K562 (cell line): Measurements from ENCODE around the gene SGCB.

ENCODE experiments used
- ATF2 ChIP-seq: sonication (generic); formaldehyde crosslinking; IDR thresholded peaks from 2 replicates; pipeline ENCODE4 v1.8.1; 2022; ENCODE audit warnings: missing genetic modification reagents
- EZH2 ChIP-seq: IDR thresholded peaks from 2 replicates; pipeline ENCODE4 v1.6.1; 2012; ENCODE audit warnings: low read depth, mild to moderate bottlenecking, inconsistent platforms, low read length, borderline replicate concordance
- HDAC1 ChIP-seq, 2 experiments: fragments of 450-650 bp; IDR thresholded peaks; 2 replicates each; pipeline ENCODE4 v1.6.1; 2016 to 2017; ENCODE audit warnings: inconsistent platforms in 1 of 2, mild to moderate bottlenecking in 1 of 2, moderate library complexity in 1 of 2
- HMGN3 ChIP-seq: IDR thresholded peaks from 2 replicates; pipeline ENCODE4 v1.6.1; 2011; ENCODE audit warnings: borderline replicate concordance, low read depth, mild to moderate bottlenecking, mixed read lengths, low read length; ENCODE audit not compliant: insufficient read length; ENCODE audit errors: extremely low read depth
- LEF1 ChIP-seq: fragments of 450-650 bp; IDR thresholded peaks from 2 replicates; pipeline ENCODE4 v1.6.1; 2016; ENCODE audit warnings: mild to moderate bottlenecking
- NCOA1 ChIP-seq: fragments of 450-650 bp; IDR thresholded peaks from 2 replicates; pipeline ENCODE4 v1.6.1; 2016; ENCODE audit warnings: low read depth
- POLR2A ChIP-seq: fragments of 450-650 bp; conservative IDR thresholded peaks from 2 replicates; pipeline ENCODE4 v1.6.1; 2016
- PREB ChIP-seq: sonication (generic); formaldehyde crosslinking; IDR thresholded peaks from 2 replicates; pipeline ENCODE4 v1.8.1; 2023; ENCODE audit warnings: mild to moderate bottlenecking, missing genetic modification reagents
- XRCC5 ChIP-seq: fragments of 200-400 bp; formaldehyde crosslinking; IDR thresholded peaks from 2 replicates; pipeline ENCODE4 v1.6.1; 2017; ENCODE audit warnings: low read depth, mild to moderate bottlenecking, low read length
- TF ChIP-seq, protein P1 (sequence below): fragments of 200-600 bp; sonication (generic); IDR thresholded peaks from one replicate; pipeline ENCODE4 v1.6.1; 2012; ENCODE audit warnings: mild to moderate bottlenecking, low read depth, low read length, inconsistent platforms
- TF ChIP-seq, protein P2 (sequence below): sonication (generic); formaldehyde crosslinking; IDR thresholded peaks from 2 replicates; pipeline ENCODE4 v1.8.0; 2022; ENCODE audit warnings: mild to moderate bottlenecking, low read depth, missing genetic modification reagents
- TF ChIP-seq, protein P3 (sequence below), 3 experiments: IDR thresholded peaks in 2 of 3; conservative IDR thresholded peaks in 1 of 3; 2 replicates each; pipeline ENCODE4 v1.5.1; 2011 to 2012; ENCODE audit warnings: low read length in 3 of 3, mild to moderate bottlenecking in 3 of 3, control low read depth in 2 of 3, improper control_type of control experiment in 1 of 3, inconsistent platforms in 1 of 3, low read depth in 1 of 3, mixed read lengths in 1 of 3, moderate library complexity in 1 of 3; ENCODE audit not compliant: insufficient read depth in 2 of 3

GRCh38 chr4:52036886-52037530, 1.1 kb downstream of the SGCB start:
- TF ChIP-seq ATF2 (CRISPR knock-in tag) (no peak), XRCC5 (no peak), LEF1 (no peak), NCOA1 (no peak), HDAC1 (IDR thresholded peaks at IDR 0.05) (no peak), POLR2A (no peak), EZH2 (no peak), HMGN3 (no peak), PREB (CRISPR knock-in tag) (no peak)
- TF ChIP-seq, protein P1, sequence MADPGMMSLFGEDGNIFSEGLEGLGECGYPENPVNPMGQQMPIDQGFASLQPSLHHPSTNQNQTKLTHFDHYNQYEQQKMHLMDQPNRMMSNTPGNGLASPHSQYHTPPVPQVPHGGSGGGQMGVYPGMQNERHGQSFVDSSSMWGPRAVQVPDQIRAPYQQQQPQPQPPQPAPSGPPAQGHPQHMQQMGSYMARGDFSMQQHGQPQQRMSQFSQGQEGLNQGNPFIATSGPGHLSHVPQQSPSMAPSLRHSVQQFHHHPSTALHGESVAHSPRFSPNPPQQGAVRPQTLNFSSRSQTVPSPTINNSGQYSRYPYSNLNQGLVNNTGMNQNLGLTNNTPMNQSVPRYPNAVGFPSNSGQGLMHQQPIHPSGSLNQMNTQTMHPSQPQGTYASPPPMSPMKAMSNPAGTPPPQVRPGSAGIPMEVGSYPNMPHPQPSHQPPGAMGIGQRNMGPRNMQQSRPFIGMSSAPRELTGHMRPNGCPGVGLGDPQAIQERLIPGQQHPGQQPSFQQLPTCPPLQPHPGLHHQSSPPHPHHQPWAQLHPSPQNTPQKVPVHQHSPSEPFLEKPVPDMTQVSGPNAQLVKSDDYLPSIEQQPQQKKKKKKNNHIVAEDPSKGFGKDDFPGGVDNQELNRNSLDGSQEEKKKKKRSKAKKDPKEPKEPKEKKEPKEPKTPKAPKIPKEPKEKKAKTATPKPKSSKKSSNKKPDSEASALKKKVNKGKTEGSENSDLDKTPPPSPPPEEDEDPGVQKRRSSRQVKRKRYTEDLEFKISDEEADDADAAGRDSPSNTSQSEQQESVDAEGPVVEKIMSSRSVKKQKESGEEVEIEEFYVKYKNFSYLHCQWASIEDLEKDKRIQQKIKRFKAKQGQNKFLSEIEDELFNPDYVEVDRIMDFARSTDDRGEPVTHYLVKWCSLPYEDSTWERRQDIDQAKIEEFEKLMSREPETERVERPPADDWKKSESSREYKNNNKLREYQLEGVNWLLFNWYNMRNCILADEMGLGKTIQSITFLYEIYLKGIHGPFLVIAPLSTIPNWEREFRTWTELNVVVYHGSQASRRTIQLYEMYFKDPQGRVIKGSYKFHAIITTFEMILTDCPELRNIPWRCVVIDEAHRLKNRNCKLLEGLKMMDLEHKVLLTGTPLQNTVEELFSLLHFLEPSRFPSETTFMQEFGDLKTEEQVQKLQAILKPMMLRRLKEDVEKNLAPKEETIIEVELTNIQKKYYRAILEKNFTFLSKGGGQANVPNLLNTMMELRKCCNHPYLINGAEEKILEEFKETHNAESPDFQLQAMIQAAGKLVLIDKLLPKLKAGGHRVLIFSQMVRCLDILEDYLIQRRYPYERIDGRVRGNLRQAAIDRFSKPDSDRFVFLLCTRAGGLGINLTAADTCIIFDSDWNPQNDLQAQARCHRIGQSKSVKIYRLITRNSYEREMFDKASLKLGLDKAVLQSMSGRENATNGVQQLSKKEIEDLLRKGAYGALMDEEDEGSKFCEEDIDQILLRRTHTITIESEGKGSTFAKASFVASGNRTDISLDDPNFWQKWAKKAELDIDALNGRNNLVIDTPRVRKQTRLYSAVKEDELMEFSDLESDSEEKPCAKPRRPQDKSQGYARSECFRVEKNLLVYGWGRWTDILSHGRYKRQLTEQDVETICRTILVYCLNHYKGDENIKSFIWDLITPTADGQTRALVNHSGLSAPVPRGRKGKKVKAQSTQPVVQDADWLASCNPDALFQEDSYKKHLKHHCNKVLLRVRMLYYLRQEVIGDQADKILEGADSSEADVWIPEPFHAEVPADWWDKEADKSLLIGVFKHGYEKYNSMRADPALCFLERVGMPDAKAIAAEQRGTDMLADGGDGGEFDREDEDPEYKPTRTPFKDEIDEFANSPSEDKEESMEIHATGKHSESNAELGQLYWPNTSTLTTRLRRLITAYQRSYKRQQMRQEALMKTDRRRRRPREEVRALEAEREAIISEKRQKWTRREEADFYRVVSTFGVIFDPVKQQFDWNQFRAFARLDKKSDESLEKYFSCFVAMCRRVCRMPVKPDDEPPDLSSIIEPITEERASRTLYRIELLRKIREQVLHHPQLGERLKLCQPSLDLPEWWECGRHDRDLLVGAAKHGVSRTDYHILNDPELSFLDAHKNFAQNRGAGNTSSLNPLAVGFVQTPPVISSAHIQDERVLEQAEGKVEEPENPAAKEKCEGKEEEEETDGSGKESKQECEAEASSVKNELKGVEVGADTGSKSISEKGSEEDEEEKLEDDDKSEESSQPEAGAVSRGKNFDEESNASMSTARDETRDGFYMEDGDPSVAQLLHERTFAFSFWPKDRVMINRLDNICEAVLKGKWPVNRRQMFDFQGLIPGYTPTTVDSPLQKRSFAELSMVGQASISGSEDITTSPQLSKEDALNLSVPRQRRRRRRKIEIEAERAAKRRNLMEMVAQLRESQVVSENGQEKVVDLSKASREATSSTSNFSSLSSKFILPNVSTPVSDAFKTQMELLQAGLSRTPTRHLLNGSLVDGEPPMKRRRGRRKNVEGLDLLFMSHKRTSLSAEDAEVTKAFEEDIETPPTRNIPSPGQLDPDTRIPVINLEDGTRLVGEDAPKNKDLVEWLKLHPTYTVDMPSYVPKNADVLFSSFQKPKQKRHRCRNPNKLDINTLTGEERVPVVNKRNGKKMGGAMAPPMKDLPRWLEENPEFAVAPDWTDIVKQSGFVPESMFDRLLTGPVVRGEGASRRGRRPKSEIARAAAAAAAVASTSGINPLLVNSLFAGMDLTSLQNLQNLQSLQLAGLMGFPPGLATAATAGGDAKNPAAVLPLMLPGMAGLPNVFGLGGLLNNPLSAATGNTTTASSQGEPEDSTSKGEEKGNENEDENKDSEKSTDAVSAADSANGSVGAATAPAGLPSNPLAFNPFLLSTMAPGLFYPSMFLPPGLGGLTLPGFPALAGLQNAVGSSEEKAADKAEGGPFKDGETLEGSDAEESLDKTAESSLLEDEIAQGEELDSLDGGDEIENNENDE = no peak
- TF ChIP-seq, protein P2, sequence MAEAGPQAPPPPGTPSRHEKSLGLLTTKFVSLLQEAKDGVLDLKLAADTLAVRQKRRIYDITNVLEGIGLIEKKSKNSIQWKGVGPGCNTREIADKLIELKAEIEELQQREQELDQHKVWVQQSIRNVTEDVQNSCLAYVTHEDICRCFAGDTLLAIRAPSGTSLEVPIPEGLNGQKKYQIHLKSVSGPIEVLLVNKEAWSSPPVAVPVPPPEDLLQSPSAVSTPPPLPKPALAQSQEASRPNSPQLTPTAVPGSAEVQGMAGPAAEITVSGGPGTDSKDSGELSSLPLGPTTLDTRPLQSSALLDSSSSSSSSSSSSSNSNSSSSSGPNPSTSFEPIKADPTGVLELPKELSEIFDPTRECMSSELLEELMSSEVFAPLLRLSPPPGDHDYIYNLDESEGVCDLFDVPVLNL (CRISPR knock-in tag) = no peak
- TF ChIP-seq, protein P3, sequence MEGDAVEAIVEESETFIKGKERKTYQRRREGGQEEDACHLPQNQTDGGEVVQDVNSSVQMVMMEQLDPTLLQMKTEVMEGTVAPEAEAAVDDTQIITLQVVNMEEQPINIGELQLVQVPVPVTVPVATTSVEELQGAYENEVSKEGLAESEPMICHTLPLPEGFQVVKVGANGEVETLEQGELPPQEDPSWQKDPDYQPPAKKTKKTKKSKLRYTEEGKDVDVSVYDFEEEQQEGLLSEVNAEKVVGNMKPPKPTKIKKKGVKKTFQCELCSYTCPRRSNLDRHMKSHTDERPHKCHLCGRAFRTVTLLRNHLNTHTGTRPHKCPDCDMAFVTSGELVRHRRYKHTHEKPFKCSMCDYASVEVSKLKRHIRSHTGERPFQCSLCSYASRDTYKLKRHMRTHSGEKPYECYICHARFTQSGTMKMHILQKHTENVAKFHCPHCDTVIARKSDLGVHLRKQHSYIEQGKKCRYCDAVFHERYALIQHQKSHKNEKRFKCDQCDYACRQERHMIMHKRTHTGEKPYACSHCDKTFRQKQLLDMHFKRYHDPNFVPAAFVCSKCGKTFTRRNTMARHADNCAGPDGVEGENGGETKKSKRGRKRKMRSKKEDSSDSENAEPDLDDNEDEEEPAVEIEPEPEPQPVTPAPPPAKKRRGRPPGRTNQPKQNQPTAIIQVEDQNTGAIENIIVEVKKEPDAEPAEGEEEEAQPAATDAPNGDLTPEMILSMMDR (IDR thresholded peaks at IDR 0.05 in 2 of 3, conservative IDR thresholded peaks at IDR 0.05 in 1 of 3; ENCODE audit: insufficient read depth in 2 of 3, low read depth in 1 of 3, low read length in 3 of 3) = no peak
